GM13977 (cell line): ENCODE measurements around the gene E2F6.

ENCODE experiments used
- DNase-seq: peaks from one replicate; pipeline ENCODE4 v3.0.0; 2012; ENCODE audit warnings: low spot score
- CTCF ChIP-seq: IDR thresholded peaks from 2 replicates; pipeline ENCODE4 v1.5.1; 2012; ENCODE audit warnings: mild to moderate bottlenecking, control low read depth; ENCODE audit not compliant: insufficient read depth; ENCODE audit errors: extremely low read depth, missing control alignments
- in situ Hi-C: fragments of 300-500 bp; cut with MboI; formaldehyde crosslinking; loops from one replicate; pipeline ENCODE4 v1.12.0; 2022; ENCODE audit warnings: low sequenced_read_pairs, low pct_unique_long_range_greater_than_20kb, mixed read lengths, inconsistent platforms; ENCODE audit not compliant: unreplicated experiment

The E2F6 gene

GRCh38 chr2:11465110-11465484 lies 864 bp downstream of the E2F6 start:
- in situ Hi-C loops = no loop called here
- no peak for TF ChIP-seq CTCF
- no peak for DNase-seq

GRCh38 chr2:11459816-11460215 lies 6.1 kb downstream of the E2F6 start:
- no peak for TF ChIP-seq CTCF
- in situ Hi-C loops = no loop called here
- no peak for DNase-seq

- no peak for TF ChIP-seq CTCF
- no peak for DNase-seq
- in situ Hi-C loops = no loop called here
Observed at GRCh38 chr2:11458753-11459152, 7.2 kb downstream of the E2F6 start.

- no peak for DNase-seq
- in situ Hi-C loops = no loop called here
- no peak for TF ChIP-seq CTCF
Observed at GRCh38 chr2:11457935-11458334, 8.0 kb downstream of the E2F6 start.

GRCh38 chr2:11456251-11456650 lies 9.7 kb downstream of the E2F6 start:
- in situ Hi-C loops = no loop called here

GRCh38 chr2:11454824-11455223 lies 11.1 kb downstream of the E2F6 start:
- TF ChIP-seq CTCF = no peak
- no peak for DNase-seq
- in situ Hi-C loops = no loop called here

More at GRCh38 chr2:11456251-11456650, 9.7 kb downstream of the E2F6 start:
- no peak for DNase-seq
- no peak for TF ChIP-seq CTCF

GRCh38 chr2:11450791-11451190 lies 15.2 kb downstream of the E2F6 start:
- no peak for DNase-seq
- in situ Hi-C loops = no loop called here
- TF ChIP-seq CTCF = no peak
